ENCODE results near the gene FBXO3. TPM values are rescaled to one million over a fixed set of nuclear protein-coding genes. Genes with fewer than 3 reads are reported as not detected.

The FBXO3 gene
- total and polyA plus RNA-seq, 9 of the 15 experiments (the other 6 are each of a cell fraction or from before 2014, with no cell fraction given): 11.6 to 59.3 (median 29.2) TPM

GRCh38 chr11:33779849-33780528 lies 5.7 kb upstream of the FBXO3 start:
- H3K4me2 ChIP-seq (ENCODE audit: insufficient read depth, low read length): no peak overlapping the region
- H3K27me3 ChIP-seq (ENCODE audit: control insufficient read depth in 2 of 2, insufficient read depth in 2 of 2, low read length in 2 of 2): peaks cover 36 to 43% of the 10 kb centered on the region in 2 experiments
- no peak overlapping the region; a peak in 1 of 4 replicates for H3K9ac ChIP-seq (ENCODE audit: insufficient read depth in 1 of 2, low read depth in 2 of 2, low read length in 2 of 2)
- no peaks in the 10 kb centered on the region for H3K9me3 ChIP-seq (replicated peaks; ENCODE audit: control insufficient read depth, insufficient read depth, low read depth, low read length)
- peak; percentile 23 for ATAC-seq
- H3K9me1 ChIP-seq (ENCODE audit: control insufficient read depth, insufficient read depth, low read length): no peaks in the 10 kb centered on the region
- no peak overlapping the region for H3K4me3 ChIP-seq
- H3K4me1 ChIP-seq (replicated peaks in 1 of 2; ENCODE audit: control insufficient read depth in 2 of 2, insufficient read depth in 2 of 2, low read length in 2 of 2): peaks cover 0 to 1% of the 10 kb centered on the region in 2 experiments; a peak in 1 of 5 replicates
- no peak overlapping the region for H3K27ac ChIP-seq (ENCODE audit: extremely low read depth, low read depth, low read length)
- intact Hi-C loops (cut with micrococcal nuclease): no loop called here
- ChIA-PET CTCF (ENCODE audit: low intra/inter-chr PET ratio) (no interaction called here), POLR2A (interaction anchor here (0.8 kb wide), 1 partner anchor 634 kb away, joined by 3 read pairs; no protein-coding TSS in a partner anchor)
- in situ Hi-C loops (cut with MboI): no loop called here
- no peak for TF ChIP-seq PKNOX1 (IDR thresholded peaks at IDR 0.05)
- TF ChIP-seq ATF3 (IDR thresholded peaks at IDR 0.05): peak; percentile 52
- no peak for TF ChIP-seq ATF3 (CRISPR knock-in tag; conservative IDR thresholded peaks at IDR 0.05)
- no peak for DNase-seq (ENCODE audit: extremely low read depth in 1 of 4, low spot score in 3 of 4)
- no TSS peak for BruUV-seq (replicated peaks)
- no peaks in the 10 kb centered on the region for H3K79me2 ChIP-seq (ENCODE audit: control insufficient read depth, insufficient read depth, low read length)
- no peaks in the 10 kb centered on the region for H3K36me3 ChIP-seq (ENCODE audit: control insufficient read depth, insufficient read depth, low read length)
- 2% methylated on average over 7 of the region's 7 CpGs for WGBS (ENCODE audit: insufficient coverage, low coverage, missing lambda C conversion rate)
- FAIRE-seq: no peak
- no peaks in the 10 kb centered on the region for H4K20me1 ChIP-seq (replicated peaks; ENCODE audit: control insufficient read depth, insufficient read depth, low read length)
- no peak overlapping the region for H2AFZ ChIP-seq (ENCODE audit: low read depth, low read length)
